Stimulated activated CD4-positive, alpha-beta T cell treated with anti-CD3 and anti-CD28 coated beads, Interleukin-1b, Interleukin-23, amount 100 ng/mL, for 48 hours (primary cell): ENCODE results near the gene SLC47A1.
A peak's percentile ranks its signal among the peaks of the same experiment; 100 is the strongest.
"Not testable (repeated sequence)": the region's sequence is repeated elsewhere in the genome, so short reads cannot be mapped to it uniquely, and the experiment has no call there.

ENCODE experiments used
- DNase-seq: peaks from one replicate; pipeline ENCODE4 v3.0.0-alpha.2; 2020

The SLC47A1 gene, protein sequence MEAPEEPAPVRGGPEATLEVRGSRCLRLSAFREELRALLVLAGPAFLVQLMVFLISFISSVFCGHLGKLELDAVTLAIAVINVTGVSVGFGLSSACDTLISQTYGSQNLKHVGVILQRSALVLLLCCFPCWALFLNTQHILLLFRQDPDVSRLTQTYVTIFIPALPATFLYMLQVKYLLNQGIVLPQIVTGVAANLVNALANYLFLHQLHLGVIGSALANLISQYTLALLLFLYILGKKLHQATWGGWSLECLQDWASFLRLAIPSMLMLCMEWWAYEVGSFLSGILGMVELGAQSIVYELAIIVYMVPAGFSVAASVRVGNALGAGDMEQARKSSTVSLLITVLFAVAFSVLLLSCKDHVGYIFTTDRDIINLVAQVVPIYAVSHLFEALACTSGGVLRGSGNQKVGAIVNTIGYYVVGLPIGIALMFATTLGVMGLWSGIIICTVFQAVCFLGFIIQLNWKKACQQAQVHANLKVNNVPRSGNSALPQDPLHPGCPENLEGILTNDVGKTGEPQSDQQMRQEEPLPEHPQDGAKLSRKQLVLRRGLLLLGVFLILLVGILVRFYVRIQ

GRCh38 chr17:19533718-19534561 lies at the start of gene SLC47A1:
TSS of gene SLC47A1 (plus strand) at chr17:19533854. CDS start at chr17:19533940, 86 bp downstream.
- peak; percentile 6 for DNase-seq

GRCh38 chr17:19485800-19486340 lies 47.8 kb upstream of the SLC47A1 start:
- DNase-seq = no peak

GRCh38 chr17:19486351-19487023 lies 47.2 kb upstream of the SLC47A1 start:
- no peak for DNase-seq

DNA sequence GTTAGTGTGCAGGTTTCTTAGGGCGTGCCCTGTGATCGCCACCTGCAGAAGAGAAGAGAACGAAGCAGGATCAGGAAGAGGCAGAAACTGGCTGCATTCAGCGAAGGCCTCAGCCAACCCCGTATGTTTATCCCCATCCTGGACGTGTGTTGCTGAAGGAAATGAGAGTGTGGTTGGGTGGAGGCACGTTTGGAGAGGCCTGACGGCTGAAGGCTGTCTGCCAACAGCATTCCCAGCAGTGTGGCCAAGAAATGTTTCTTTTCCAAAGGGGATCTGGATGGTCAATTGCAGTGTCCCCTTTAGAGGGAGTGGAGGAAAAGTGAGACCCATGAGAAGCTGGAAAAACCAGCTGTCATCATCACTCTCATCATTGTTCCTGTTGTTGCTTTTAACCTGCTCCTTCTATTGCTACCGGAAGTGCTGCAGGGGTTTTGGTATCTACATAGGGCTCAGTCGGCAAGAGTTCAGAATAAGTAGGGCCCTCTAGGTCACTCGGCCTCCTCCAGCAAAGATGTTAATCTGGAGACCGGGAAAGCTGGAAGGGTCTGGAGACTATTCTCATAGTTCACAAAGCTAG lies 46.5 kb upstream of the SLC47A1 start:
- no peak for DNase-seq

DNA sequence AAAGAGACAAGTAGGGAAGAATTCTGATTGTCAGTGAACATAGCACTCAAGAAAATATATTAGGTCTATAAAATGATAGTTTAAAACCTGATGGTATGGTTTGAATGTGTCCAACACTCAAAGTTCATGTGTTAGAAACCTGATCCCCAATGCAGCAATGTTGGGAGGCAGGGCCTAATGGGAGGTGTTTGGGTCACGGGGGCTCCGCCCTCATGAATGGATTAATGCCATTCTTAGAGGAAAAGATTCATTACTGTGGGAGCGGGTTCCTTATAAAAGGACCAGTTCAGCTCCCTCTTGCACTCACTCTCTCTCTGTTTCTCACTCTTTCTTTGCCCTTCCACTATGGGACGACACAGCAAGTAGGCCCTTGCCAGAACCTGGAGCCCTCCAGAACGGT lies 41.5 kb upstream of the SLC47A1 start:
- no peak for DNase-seq

DNA sequence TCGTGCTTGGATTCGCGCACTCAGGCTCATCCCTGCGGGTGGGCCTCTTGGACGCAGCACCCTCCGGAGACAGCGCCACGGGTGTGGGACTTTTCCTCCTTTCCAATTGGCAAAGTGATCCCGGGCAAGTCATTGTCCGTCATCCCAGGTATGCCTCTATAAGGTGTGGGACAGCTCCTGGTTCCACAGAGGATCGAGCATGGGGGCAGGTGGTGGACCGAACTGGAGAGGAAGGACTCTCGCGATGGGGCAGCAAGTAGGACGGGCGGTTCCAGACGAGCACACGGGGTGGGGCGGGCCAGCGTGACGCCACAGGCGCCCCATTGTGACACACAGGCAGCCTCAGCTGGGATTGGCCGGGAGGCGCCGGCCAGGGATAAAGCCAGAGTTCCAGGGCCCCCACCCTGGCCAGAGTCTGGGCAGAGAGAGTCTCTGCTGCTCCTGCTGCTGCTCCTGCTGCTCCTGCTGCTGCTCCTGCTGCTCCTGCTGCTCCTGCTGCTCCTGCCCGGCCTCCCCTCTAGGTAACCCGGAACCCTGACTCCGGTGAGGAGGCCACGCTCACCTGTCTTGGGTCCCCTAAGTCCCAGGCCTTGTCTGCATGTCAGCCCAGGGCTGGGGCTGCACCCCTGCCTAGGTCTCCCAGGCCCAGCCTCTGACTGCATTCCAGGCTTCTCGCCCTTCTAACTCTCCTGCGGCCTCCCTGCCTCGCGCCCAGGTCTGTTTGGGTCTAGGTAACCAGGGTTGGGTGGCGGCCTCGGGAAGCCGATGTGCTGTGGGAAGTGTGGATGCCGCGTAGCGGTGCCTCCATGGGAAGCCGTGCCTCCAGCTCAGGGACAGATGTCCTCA lies 38.5 kb upstream of the SLC47A1 start:
- no peak for DNase-seq

GRCh38 chr17:19495828-19496528 lies 37.7 kb upstream of the SLC47A1 start:
- DNase-seq = no peak

DNA sequence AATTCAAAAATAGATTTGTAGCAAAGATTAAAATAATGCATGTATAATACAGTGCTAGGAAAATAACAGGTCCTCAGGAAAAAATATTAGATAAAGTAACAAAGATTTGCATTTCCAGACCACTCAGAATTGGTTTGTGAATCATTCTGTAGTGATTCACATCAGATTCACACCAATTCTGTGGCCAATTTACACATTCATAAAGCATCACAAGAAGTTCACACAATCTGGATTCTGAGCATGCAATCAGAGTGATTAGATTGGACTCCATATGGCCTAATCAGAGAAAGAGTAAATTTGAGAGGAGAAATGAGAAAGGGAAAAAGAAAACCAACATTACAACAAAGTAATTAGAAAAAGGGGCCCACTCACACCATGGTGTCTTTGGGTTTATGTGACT lies 36.0 kb upstream of the SLC47A1 start:
- DNase-seq = no peak

DNA sequence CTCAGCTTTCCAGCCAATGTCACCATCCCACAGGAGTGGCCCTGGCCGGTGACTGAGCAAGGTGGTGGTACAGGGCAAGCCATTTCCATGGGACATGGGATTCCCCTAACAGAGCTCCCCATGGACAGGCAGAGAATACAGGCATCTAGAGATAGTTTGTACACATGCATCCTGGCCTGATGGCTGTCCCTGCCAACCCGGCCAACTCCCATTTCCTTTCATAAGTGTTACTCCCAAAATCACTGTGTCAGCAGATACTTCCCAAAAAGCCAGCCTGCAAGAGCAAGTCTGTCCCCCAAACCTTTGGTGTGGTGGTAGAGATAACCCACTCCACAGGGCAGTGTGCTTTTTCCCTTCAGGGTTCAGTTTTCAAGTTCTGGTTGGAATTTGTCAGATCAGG lies 32.4 kb upstream of the SLC47A1 start:
- no peak for DNase-seq

DNA sequence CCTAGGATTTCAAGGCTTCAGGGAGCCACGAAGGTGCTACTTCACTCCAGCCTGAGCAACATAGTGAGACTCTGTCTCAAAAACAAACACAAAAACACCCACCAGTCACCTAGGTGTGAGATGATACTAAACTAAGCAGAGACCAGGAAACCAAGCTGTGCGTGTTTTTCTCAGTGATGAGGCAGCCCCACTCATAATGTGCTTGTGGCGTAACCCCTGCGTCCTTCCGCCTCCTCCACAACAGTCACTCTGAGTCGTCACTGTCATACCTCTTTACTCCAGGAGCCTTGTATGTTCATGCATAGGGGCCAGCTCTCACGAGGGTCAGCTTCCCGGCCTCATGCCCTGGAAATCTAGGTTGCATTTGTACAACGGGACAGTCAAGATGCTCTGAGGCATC lies 31.1 kb upstream of the SLC47A1 start:
- peak; percentile 61 for DNase-seq

- not testable (repeated sequence) for DNase-seq
Observed at GRCh38 chr17:19505561-19505960, 28.1 kb upstream of the SLC47A1 start.

DNA sequence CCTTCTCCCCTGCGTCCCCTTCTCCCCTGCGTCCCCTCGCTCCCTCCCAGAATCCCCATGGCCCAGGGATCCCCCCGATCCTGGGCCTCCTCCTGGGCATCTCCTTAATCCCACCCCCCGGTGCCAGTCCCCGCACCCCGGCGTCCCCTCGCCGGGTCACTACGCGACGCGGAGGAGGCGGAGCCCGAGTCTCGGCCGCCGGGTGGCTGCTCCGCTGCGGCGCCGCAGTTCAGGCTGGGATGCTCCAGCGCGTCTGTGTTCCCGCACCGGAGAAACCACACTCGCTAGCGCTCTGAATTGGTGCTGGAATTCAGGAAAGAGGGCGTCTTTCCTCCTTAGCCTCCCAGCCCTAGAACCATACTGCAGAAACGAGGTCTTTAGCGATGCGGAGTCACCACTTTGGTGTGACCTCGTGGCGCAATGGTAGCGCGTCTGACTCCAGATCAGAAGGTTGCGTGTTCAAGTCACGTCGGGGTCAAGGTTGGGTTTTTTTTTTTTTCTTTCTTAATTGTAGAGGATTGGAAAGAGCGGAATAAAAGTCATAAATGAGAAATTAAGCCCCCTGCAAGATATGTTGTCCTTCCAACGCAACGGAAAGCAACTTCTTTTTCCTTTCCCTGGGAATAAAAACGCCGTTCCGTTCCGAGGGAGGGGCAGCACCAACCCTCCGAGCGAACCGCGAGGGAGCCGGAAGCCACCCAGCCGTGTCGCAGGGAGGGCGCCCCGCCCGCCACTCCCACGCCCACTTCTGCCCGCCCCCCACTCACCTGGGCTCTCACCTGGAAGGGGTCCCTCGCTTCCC lies 25.7 kb upstream of the SLC47A1 start:
- peak; percentile 75 for DNase-seq

DNA sequence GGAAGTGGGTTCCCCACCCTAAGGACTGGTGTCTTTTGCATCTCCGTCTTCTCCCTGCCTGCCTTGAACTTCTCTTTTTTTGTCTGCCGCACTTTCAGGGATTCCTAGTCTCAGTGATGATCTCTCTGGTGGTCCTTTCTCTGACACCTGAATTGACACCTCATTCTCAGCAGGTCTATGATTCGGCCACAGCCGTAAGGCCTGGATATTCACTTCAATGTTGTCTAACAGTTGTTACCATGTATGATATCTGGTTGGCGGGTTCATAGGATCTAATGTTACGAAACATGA lies 25.1 kb upstream of the SLC47A1 start:
- no peak for DNase-seq

GRCh38 chr17:19509281-19509852 lies 24.3 kb upstream of the SLC47A1 start:
- not testable (repeated sequence) for DNase-seq

- no peak for DNase-seq
Observed at GRCh38 chr17:19510903-19511302, 22.8 kb upstream of the SLC47A1 start.

DNA sequence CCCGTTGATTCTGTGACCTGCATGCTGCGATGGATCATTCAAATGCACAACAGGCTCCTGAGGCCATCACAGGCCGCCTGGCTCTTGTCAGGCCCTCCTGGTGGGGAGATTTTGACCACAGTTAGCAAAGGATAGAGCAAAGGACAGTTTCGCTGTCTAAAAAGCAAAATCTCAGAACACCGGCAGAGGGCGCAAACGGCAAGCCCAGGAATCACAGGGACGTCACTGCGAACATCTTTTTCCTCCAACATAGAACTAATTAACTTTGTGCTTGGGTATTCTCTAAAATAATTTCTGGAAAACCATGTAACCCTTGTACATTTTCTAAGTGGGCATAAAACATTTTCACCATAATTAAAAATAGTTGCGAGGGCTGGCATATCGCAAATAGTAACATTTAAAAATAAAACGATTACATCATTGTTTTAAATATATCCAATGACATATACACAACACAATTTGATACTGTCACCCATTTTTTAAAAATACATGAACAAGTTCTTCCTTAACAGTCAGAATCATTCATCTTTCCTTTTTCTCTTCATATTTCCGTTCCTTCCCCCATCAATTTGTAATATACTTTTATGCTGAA lies 19.7 kb upstream of the SLC47A1 start:
- peak; percentile 58 for DNase-seq

GRCh38 chr17:19517699-19518098 lies 16.0 kb upstream of the SLC47A1 start:
- DNase-seq = no peak

DNA sequence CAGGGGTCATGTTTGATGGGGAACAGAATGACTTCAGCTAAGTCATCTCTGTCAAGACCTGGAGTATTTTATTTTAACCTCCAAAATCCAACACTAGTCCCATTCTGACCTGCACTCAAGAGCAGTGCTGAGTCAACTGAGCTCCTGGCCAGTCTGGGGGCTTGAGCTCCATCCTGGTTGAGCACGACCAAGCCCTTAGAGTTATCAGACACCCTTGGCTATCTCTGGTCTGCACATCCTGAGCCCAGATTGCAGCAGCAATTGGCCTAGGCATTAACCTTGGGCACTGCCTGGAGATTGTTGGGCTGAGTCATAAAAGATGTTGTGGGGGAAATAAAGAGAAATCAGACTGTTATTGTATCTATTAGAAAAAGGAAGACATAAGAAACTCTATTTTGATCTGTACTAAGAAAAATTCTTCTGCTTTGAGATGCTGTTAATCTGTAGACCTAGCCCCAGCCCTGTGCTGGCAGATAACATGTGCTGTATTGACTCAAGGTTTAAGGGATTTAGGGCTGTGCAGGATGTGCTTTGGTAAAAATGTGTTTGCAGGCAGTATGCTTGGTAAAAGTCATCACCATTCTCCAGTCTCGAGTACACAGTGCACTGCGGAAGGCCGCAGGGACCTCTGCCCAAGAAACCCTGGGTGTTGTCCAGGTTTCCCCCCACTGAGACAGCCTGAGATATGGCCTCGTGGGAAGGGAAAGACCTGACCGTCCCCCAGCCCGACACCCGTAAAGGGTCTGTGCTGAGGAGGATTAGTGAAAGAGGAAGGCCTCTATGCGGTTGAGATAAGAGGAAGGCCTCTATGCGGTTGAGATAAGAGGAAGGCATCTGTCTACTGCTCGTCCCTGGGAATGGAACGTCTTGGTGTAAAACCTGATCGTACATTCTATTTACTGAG lies 14.0 kb upstream of the SLC47A1 start:
- not testable (repeated sequence) for DNase-seq
